Activated naive CD4-positive, alpha-beta T cell treated with anti-CD3 and anti-CD28 coated beads, Interleukin-2, amount 50 U/mL, for 24 hours (primary cell): ENCODE measurements around the gene IL25.
"Not testable (repeated sequence)": the region's sequence is repeated elsewhere in the genome, so short reads cannot be mapped to it uniquely, and the experiment has no call there.

ENCODE experiments used
- H3K27ac Mint-ChIP-seq: one replicate; pipeline ENCODE4 v1.8.0; 2021; ENCODE audit warnings: mild to moderate bottlenecking, mixed read lengths
- H3K27me3 Mint-ChIP-seq: one replicate; pipeline ENCODE4 v1.8.0; 2021; ENCODE audit warnings: mixed read lengths
- H3K36me3 Mint-ChIP-seq: one replicate; pipeline ENCODE4 v1.8.0; 2021; ENCODE audit warnings: mixed read lengths
- H3K4me1 Mint-ChIP-seq: one replicate; pipeline ENCODE4 v1.8.0; 2021; ENCODE audit warnings: mixed read lengths
- H3K4me3 Mint-ChIP-seq: one replicate; pipeline ENCODE4 v1.8.0; 2021; ENCODE audit warnings: mild to moderate bottlenecking, mixed read lengths
- H3K9me3 Mint-ChIP-seq: one replicate; pipeline ENCODE4 v1.8.0; 2021; ENCODE audit warnings: mixed read lengths

IL25 gene

DNA sequence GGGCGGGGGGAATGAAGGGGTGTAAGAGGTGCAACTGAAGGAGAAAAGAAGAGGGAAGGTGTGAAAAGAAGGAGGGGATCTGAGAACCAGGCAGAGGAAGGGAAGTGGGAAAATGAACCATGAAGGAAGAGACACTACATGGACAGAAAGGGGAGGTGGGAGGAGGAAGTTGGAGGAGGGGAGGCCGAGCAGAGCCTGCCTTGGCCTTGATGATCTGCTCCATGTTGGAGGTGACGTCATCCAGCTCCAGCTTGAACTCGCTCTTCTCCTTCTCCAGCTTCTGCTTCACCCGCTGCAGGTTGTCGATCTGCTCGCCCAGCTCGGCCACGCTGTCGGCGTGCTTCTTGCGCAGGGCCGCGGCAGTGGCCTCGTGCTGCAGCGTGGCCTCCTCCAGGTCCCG lies 47.0 kb downstream of the IL25 start:
- H3K4me1 Mint-ChIP-seq, H3K9me3 Mint-ChIP-seq, H3K36me3 Mint-ChIP-seq, H3K27me3 Mint-ChIP-seq, H3K27ac Mint-ChIP-seq, H3K4me3 Mint-ChIP-seq: not testable (repeated sequence)

DNA sequence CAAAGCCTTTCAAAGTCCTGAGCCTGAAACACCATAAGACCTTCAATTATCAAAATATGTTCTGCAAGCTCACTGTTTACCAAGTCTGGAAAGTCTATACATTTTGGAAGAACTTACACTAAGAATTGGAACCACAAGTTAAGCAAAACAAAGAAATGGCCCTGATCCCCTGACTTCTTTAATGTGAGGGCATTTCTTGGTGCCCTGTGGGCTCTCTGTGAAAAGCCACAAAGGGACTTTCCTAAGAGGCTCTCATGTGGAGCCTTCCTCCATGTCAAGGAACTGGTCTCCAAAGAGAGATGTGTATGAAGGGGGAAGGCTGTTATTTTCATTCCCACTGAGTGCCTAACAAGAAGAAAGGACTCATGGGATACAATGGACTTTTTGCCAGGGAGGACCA lies 49.0 kb downstream of the IL25 start:
- H3K27ac Mint-ChIP-seq, result no peak overlapping the region
- no peaks in the 10 kb centered on the region for H3K27me3 Mint-ChIP-seq
- H3K9me3 Mint-ChIP-seq, result no peaks in the 10 kb centered on the region
- H3K4me3 Mint-ChIP-seq, result no peak overlapping the region
- H3K4me1 Mint-ChIP-seq, result no peaks in the 10 kb centered on the region
- no peaks in the 10 kb centered on the region for H3K36me3 Mint-ChIP-seq

DNA sequence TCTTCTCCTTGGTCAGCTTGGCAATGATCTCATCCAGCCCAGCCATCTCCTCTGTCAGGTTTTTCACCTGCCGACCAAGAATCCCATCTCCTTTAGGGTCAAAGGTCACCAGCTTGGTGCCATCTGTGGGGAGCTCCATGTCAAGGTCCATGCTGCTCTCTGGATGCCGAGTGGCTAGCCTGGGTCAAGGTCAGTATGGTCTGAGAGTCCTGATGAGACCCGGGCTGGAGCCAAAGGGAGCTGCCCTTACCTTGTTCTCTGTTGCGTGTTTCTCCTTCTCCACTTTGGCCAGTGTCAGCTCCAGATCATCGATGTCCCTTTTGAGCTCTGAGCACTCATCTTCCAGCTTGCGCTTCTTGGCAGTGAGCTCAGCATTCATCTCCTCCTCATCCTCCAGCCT lies 51.0 kb downstream of the IL25 start:
- H3K27me3 Mint-ChIP-seq, result peaks cover 1% of the 10 kb centered on the region
- H3K4me3 Mint-ChIP-seq, result no peak overlapping the region
- no peaks in the 10 kb centered on the region for H3K36me3 Mint-ChIP-seq
- no peaks in the 10 kb centered on the region for H3K4me1 Mint-ChIP-seq
- H3K27ac Mint-ChIP-seq, result peak overlapping the region; percentile 33
- H3K9me3 Mint-ChIP-seq, result no peaks in the 10 kb centered on the region

DNA sequence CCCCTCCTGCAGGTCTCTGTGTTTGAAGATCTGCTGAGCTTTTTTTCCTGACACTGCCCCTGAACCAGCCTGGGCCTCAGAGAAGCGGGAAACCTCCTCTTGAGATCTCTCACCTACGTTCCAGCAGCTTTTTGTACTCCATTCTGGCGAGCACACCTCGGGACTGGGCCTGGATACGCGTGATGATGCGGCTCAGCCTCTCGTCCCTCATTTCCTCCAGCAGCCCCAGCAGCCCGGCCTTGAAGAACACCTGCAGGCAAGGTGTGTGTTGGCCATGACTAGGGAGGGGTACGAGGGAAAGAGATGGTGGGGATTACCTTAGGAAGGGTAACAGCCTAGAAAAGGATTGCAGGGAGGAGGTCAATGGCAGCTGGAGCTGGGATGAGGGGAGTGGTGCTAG lies 52.6 kb downstream of the IL25 start:
- no peak overlapping the region for H3K4me3 Mint-ChIP-seq
- no peaks in the 10 kb centered on the region for H3K9me3 Mint-ChIP-seq
- no peaks in the 10 kb centered on the region for H3K4me1 Mint-ChIP-seq
- H3K36me3 Mint-ChIP-seq, result no peaks in the 10 kb centered on the region
- H3K27me3 Mint-ChIP-seq, result peaks cover 1% of the 10 kb centered on the region
- no peak overlapping the region for H3K27ac Mint-ChIP-seq

DNA sequence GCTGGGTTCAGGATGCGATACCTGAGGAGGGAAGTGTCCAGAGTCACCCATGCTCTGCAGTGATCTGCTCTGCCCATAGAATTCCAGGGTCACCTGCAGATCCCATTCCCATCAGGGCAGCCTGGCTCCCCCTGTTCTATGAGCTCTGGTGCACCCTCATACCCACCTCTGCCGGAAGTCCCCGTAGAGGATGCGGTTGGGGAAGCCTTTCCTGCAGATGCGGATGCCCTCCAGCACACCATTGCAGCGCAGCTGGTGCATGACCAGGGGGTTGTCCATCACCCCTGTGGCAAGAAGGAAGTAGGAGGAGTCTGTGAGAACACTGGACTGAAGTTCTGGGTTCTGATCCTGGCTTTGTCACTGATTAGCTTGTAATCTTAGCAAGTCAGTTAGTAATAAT lies 53.2 kb downstream of the IL25 start:
- not testable (repeated sequence) for H3K27ac Mint-ChIP-seq, H3K36me3 Mint-ChIP-seq, H3K9me3 Mint-ChIP-seq

More for the DNA sequence above, 53.2 kb downstream of the IL25 start:
- H3K4me1 Mint-ChIP-seq, H3K4me3 Mint-ChIP-seq, H3K27me3 Mint-ChIP-seq: not testable (repeated sequence)
